Measurements from ENCODE around the gene THAP4.

THAP4 gene

DNA sequence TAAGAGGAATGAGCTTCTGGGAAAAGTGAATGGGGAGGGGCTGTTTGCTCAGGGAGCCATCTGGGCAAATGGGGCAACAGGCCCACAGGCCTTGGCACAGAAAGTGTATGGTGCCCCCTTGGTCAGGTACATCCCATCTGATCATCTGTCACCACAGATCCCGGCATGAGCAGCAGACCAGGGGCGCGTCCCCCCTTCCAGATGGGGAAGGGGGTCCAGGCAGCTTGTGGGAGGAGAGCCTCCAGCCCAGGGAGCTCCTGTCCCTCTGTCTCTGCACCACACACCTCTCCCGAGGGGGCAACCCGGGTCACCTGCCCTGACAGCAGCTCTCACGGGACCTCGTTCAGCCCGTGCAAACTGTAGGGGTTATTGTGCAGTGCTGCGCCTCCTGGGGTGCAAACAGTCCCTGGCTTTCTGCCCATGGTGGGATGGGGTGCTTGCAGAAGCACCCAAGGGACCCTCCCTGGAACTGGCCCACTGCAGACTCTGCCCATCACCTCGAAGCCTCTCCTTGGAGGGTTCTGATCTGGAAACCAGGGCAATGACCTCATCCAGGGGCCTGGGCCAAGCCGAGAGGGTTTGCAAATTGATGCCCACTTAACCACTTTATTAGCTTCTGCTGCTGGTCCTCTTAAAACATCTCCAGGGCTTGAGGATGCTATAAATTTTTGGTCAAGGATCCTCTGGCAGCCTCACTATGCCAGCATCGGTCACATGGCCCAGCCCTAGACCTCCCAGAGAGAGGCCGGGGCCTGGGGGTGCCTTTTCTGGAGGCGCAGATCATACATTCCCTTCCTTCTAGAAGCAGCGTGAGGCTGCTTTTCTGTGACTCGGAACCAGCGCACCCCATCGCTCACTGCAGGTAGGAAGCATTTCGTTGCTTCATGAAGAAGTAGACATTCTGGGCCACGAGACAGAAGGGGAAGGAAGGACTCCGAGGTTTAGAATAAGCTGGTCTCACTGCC lies 86.1 kb downstream of the THAP4 start:
- POLR2A ChIA-PET, result no interaction called here
- CTCF ChIA-PET, result no interaction called here
- no peak overlapping the region for H3K4me3 ChIP-seq (ENCODE audit: low read depth, low read length)
- TF ChIP-seq, protein P1, sequence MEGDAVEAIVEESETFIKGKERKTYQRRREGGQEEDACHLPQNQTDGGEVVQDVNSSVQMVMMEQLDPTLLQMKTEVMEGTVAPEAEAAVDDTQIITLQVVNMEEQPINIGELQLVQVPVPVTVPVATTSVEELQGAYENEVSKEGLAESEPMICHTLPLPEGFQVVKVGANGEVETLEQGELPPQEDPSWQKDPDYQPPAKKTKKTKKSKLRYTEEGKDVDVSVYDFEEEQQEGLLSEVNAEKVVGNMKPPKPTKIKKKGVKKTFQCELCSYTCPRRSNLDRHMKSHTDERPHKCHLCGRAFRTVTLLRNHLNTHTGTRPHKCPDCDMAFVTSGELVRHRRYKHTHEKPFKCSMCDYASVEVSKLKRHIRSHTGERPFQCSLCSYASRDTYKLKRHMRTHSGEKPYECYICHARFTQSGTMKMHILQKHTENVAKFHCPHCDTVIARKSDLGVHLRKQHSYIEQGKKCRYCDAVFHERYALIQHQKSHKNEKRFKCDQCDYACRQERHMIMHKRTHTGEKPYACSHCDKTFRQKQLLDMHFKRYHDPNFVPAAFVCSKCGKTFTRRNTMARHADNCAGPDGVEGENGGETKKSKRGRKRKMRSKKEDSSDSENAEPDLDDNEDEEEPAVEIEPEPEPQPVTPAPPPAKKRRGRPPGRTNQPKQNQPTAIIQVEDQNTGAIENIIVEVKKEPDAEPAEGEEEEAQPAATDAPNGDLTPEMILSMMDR (IDR thresholded peaks at IDR 0.05; ENCODE audit: insufficient read depth, low read length, missing control alignments), result no peak
- no peak for DNase-seq (ENCODE audit: low read depth, low spot score)

DNA sequence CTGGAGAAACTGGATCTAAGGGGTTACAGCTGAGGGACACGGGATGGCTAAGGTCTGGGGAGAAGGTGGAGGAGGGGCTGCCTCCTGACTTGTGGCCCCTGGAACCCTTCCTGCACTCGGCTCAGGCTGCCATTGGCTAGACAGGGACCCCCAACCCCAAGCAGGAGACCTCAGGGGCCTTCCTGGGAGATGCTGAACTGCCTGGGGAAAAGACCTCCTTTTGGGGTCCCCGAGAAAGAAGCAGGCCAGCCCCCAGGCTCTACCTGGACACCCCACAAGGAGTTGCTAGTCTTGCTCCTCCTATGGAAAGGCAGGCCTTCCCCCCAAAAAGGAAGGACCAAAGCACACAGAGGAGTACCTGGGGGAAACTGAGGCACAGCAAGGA lies 88.5 kb downstream of the THAP4 start:
- H3K4me3 ChIP-seq (ENCODE audit: low read depth, low read length), result no peak overlapping the region
- no peak for DNase-seq (ENCODE audit: low read depth, low spot score)
- TF ChIP-seq, protein P1 (IDR thresholded peaks at IDR 0.05; ENCODE audit: insufficient read depth, low read length, missing control alignments), result no peak
- CTCF ChIA-PET, result interaction anchor here (1.6 kb wide), 1 partner anchor 9 kb away, joined by 10 read pairs; the partner anchor contains the start of gene BOK
- POLR2A ChIA-PET, result interaction anchor here (1.7 kb wide), 1 partner anchor 10 kb away, joined by 12 read pairs; the partner anchor contains the start of gene BOK

DNA sequence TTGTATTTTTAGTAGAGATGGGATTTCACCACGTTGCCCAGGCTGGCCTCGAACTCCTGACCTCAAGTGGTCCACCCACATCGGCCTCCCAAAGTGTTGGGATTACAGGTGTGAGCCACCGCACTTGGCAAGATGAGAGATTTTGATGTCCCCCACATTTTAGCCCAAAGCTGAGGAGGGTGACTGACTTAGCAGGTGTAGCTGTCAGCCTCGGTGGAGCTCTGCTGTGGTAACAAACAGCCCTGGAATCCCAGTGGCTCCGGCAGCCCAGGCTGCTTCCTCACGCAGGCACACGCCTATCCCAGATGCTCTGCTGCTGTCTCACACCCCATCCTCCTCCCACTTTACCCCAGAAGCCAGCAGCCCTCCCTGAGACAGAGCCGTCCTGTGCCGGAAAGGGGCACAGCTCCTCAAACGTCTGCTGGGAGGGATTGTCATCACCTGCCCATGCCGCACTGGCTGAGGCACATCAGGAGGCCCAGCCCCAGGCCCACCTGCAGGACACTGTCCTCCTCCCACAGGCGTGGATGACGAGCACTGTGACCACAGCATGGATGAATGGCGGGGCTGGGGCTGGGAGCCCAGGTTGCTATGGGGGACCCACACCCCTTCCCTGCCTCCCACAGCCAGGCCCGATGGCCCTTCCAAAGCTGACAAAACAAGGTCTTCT lies 89.0 kb downstream of the THAP4 start:
- ChIA-PET CTCF (interaction anchor here (1.4 to 1.6 kb wide), 2 partner anchors 8 to 10 kb away, joined by 3 to 10 read pairs; partner anchors contain the start of gene BOK), POLR2A (interaction anchor here (1.7 to 1.8 kb wide), 2 partner anchors 10 to 12 kb away, joined by 12 read pairs; partner anchors contain the start of gene BOK)
- H3K4me3 ChIP-seq (ENCODE audit: low read depth, low read length), result no peak overlapping the region
- TF ChIP-seq, protein P1 (IDR thresholded peaks at IDR 0.05; ENCODE audit: insufficient read depth, low read length, missing control alignments), result no peak
- no peak for DNase-seq (ENCODE audit: low read depth, low spot score)

DNA sequence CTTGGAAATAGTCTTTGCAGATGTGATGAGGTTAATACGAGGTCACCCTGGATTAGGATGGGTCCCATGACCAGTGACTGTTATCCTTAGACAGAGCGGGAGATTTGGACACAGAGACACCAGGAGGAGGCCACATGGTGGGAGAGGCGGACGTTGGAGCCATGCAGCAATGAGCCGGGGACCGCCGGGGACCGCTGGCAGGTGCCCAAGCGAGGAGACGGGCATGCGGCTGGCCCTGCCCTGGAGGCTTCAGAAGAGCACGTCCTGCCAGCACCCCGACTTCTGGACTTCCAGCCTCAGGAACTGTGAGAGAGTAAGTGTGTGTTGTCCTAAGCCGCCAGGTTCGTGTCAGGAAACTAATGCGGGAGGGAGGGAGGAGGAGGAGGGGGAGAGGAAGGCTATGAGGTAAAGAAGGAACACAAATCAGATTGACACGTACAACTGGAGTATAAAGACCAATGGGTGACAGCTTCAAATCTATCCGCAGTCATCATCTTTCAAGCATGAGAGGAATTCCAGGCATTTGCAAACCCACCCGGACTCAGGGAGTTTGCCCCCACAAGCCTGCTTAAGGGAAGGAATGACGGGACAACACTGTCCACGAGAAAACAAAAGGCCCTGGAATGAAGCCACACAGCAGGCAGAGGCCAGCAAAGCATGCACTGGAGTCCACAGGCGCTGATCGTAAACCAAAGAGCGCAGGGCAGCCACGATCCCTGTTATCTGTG lies 90.0 kb downstream of the THAP4 start:
- ChIA-PET POLR2A (interaction anchor here (1.7 to 1.8 kb wide), 2 partner anchors 11 to 13 kb away, joined by 12 read pairs; partner anchors contain the start of gene BOK), CTCF (interaction anchor here (0.6 to 1.4 kb wide), 3 partner anchors 9 to 40 kb away, joined by 3 read pairs; no protein-coding TSS in a partner anchor)
- H3K4me3 ChIP-seq (ENCODE audit: low read depth, low read length), result peak overlapping the region; percentile 19
- DNase-seq (ENCODE audit: low read depth, low spot score), result peak; percentile 94
- TF ChIP-seq, protein P1 (IDR thresholded peaks at IDR 0.05; ENCODE audit: insufficient read depth, low read length, missing control alignments), result no peak

DNA sequence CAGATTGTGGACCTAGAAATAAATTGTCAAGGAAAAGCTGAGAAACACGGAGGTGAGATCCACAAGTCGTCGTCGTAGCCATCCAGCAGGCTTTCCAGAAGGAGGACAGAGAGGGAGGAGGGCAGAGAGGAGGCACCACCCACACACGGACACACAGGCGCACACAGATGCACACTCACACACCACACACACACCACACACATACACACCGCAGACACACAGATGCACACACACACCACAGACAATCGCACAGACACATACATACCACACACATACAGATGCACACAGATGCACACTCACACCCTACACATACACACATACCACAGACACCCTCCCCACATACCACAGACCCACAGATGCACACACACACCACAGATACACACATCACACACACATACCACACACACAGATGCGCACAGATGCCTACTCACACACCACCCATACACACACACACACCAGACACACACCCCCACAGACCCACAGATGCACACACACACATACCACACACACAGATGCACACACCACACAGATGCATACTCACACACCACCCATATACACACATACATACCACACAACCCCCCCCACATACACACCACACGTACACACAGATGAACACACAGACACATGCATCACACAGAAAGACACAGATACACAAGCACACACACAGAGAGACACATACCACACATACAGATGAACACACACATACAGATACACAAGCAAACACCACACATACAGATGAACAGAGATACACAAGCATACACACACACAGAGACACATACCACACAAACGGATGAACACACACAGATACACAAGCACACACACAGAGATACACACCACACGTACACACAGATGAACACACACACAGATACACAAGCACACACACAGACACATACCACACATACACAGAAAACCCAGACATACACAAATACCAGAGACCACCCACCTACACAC lies 91.2 kb downstream of the THAP4 start:
- POLR2A ChIA-PET, result interaction anchor here (0.6 to 1.8 kb wide), 2 partner anchors 10 to 14 kb away, joined by 3 to 12 read pairs; no protein-coding TSS in a partner anchor
- peak overlapping the region; percentile 23 for H3K4me3 ChIP-seq (ENCODE audit: low read depth, low read length)
- no peak for DNase-seq (ENCODE audit: low read depth, low spot score)
- TF ChIP-seq, protein P1 (IDR thresholded peaks at IDR 0.05; ENCODE audit: insufficient read depth, low read length, missing control alignments), result no peak
- CTCF ChIA-PET, result interaction anchor here (1.3 kb wide), 1 partner anchor 39 kb away, joined by 3 read pairs; no protein-coding TSS in a partner anchor
